HG02571 (cell line): ENCODE results near the gene MAOA.

Source experiments
- ATAC-seq: cut with Tn5 transposase; IDR thresholded peaks from one replicate; pipeline ENCODE4 v1.9.1; 2021; ENCODE audit warnings: mild to moderate bottlenecking, moderate library complexity; ENCODE audit not compliant: unreplicated experiment

Gene MAOA

DNA sequence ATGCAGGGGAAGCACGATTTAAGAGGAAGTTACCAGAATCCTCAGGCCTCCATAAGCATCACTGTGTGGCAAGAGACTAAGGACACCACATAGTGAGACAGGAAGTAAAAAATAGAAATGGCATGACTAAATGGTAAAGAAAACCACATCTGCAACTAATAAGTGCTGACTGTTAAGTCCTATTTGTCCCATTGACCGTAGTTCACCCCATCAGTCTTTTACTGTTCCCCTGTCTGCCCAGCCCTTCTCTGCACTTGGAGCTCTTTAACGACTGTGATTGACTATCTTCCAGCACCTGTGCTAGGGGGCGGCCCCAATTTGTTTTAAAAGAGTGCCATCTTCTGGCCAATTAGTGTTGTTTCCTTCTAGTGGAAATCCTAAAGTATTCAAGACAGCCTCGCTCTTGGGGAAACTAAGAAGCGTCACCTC, 94.2 kb downstream of the MAOA start:
- ATAC-seq = peak; percentile 72

DNA sequence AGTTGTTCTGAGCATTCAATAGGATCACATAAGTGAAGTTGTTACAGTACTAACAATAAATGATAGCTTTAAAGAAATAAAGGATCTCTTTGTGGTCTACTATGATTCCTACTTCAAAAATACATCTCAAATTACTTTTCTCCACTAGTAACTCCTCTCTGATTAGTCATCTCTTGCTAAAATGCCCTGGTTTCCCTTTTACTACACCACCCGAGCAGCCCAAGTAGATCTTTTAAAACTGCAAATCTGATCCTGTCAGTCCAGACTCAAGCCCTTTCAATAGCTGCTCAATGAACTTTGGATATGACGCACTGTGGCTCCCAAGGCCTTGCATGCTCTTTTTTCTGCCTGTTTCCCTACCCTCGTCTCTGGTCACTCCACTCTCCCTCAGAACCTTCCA, 97.5 kb downstream of the MAOA start:
- no peak for ATAC-seq

DNA sequence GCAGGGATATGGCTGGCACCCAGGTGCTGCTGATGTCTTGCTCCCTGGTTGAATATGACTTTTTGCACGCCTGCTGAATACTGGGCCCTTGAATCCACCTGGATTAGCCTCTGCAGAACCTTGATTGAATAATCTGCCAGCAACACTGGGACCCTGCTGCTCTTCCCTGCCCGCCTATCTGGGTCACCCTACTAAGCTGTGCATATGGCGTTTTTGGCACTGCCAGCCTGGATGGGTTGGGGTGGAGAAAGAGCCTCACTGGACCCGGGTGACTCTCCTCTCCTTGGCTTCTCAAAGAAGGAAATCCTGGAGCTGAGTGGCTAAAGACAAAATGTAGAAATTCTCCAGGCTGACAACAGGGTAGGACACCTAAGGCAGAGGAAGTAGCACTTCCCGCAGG, 100.0 kb downstream of the MAOA start:
- ATAC-seq = no peak

DNA sequence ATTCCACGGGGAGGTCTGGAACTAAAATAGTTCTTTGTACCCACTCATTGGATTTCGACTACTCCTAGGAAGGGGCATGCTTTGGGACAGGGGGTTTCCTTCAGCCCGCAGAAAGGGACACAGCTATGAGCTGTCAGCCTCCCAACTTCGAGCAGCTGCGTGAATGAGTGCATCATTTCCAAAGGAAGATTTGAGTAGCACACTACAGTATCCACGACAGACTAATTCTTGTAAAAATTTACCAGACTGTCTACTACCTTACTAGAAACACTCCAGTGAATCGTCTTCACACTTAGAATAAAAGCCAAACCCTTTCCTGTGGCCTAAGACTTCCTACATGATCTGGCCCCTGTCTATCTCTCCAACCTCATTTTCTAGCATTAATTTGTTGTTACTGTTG, 101.9 kb downstream of the MAOA start:
- ATAC-seq = no peak

DNA sequence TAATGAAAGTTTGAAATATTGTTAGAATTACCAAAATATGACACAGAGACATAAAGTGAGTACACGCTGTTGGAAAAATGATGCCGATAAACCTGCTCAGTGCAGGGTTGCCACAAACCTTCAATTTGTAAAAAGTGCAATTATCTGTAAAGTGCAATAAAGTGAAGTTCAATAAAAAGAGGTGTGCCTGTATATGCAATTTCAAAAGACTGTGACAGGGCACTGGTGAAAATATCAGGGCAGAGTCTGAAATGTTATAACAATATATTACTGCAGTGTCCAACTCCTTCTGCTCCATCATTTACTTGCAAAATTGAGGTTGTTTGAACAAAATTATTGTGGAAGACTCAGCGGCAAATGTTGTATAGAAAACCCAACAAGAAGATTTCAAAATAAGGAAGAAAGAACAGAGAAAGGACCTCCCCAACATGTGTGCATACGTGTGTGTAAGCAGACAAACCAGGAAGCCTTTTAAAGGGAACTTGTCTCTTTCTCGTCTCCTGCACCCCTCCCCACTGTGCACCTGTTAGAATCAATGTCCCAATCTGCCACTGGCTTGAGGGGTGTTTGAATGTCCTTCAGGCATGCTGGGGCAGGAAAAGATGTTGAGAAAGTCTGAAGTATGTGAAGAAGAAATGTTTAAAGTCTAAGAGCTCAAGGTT, 130.0 kb downstream of the MAOA start:
- no peak for ATAC-seq
